ENCODE data around the gene SLC12A5. TPM values are rescaled to one million over a fixed set of nuclear protein-coding genes. Genes with fewer than 3 reads are reported as not detected.
A peak's percentile ranks its signal among the peaks of the same experiment; 100 is the strongest.

SLC12A5 gene
- total RNA-seq, 1 experiment from 2014 or later: 3.8 TPM

- no peaks in the 10 kb centered on the region for H3K9me3 ChIP-seq (replicated peaks)
- no peaks in the 10 kb centered on the region for H3K4me1 ChIP-seq
- H3K27me3 ChIP-seq: no peaks in the 10 kb centered on the region; the same call in 1 of the 2 replicates
- H3K4me3 ChIP-seq: no peak overlapping the region
- no peak overlapping the region for H3K27ac ChIP-seq
- DNase-seq: no peak
- no peaks in the 10 kb centered on the region for H3K36me3 ChIP-seq
These were observed 1.4 kb downstream of the SLC12A5 start for GRCh38 chr20:46030284-46031013.

DNA sequence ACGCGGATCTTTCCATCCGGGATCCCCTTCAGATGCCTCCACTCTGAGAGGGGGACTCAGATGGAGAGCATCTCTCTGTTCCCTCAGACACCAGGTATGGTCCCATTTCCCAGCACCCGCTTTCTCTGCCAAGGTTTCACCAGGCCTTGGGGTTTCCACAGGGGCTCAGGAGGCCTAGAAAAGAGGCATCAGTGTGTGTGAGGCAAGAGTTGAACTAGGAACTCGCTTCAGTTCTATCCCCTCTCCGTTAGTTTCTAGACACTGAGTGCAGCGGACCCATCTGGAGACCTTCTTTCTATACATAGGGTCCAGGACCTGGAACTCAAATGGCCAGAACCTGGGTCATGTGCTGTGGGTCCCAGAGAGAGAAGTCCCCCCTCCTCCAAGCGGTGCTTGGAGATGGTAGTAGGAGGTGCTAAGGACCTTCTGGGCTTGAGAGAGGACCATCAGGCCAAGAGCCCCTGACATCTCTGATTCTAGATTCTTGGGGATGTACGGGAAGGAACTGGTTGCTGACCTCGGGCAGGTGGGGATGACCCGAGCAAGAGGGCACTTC is 2.1 kb downstream of the SLC12A5 start:
- H3K27me3 ChIP-seq: no peaks in the 10 kb centered on the region; the same call in 1 of the 2 replicates
- no peaks in the 10 kb centered on the region for H3K4me1 ChIP-seq
- no peaks in the 10 kb centered on the region for H3K9me3 ChIP-seq (replicated peaks)
- H3K4me3 ChIP-seq: no peak overlapping the region
- no peaks in the 10 kb centered on the region for H3K36me3 ChIP-seq
- no peak overlapping the region for H3K27ac ChIP-seq
- DNase-seq: no peak

DNA sequence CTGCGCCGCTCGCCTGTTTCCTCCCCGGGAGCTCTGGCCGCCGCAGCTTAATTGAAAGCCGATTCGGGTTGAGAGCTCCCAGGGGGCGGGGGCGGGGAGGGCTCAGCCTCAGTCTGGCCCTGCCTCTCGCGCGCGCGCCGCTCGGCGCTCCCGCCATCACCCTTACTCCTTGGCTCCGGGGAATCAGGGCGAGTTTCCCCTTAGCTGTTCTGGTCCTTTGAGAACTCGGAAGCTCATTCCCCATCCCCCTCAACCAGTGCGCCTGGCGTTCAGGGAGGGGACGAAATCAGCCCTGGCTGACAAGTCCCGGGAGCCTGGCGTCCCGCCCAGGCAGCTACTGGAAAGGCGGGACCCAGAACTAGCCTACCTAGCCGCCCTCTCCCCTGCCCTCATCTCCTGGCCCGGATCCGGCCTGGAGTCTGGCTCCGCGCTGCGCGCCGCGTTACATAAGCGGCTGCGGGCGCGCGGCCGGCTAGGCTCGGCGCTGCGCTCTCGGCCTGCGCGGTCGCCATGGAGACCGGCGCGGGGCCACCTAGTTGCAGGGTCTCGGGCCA is 2.8 kb downstream of the SLC12A5 start:
- Histone ChIP-seq H3K4me3 (no peak overlapping the region), H3K36me3 (no peaks in the 10 kb centered on the region), H3K27me3 (no peaks in the 10 kb centered on the region; the same call in 1 of the 2 replicates), H3K9me3 (replicated peaks) (no peaks in the 10 kb centered on the region), H3K27ac (no peak overlapping the region), H3K4me1 (no peaks in the 10 kb centered on the region)
- DNase-seq: no peak

GRCh38 chr20:46034039-46034438 is 5.0 kb downstream of the SLC12A5 start:
- Histone ChIP-seq H3K4me1 (no peaks in the 10 kb centered on the region), H3K27me3 (no peaks in the 10 kb centered on the region; the same call in 1 of the 2 replicates), H3K27ac (no peak overlapping the region), H3K9me3 (replicated peaks) (no peaks in the 10 kb centered on the region), H3K36me3 (no peaks in the 10 kb centered on the region), H3K4me3 (no peak overlapping the region)
- DNase-seq: no peak

- Histone ChIP-seq H3K9me3 (replicated peaks) (no peaks in the 10 kb centered on the region), H3K27me3 (no peaks in the 10 kb centered on the region; the same call in 1 of the 2 replicates), H3K4me3 (no peak overlapping the region), H3K4me1 (no peaks in the 10 kb centered on the region), H3K36me3 (no peaks in the 10 kb centered on the region), H3K27ac (no peak overlapping the region)
- DNase-seq: no peak
These were observed 6.2 kb downstream of the SLC12A5 start for GRCh38 chr20:46035253-46035652.

- Histone ChIP-seq H3K4me3 (no peak overlapping the region), H3K36me3 (no peaks in the 10 kb centered on the region), H3K27ac (no peak overlapping the region), H3K4me1 (no peaks in the 10 kb centered on the region), H3K9me3 (replicated peaks) (no peaks in the 10 kb centered on the region), H3K27me3 (no peaks in the 10 kb centered on the region; the same call in 1 of the 2 replicates)
- DNase-seq: no peak
These were observed 6.7 kb downstream of the SLC12A5 start for GRCh38 chr20:46035713-46036112.

- no peaks in the 10 kb centered on the region for H3K9me3 ChIP-seq (replicated peaks)
- H3K4me1 ChIP-seq: no peaks in the 10 kb centered on the region
- H3K36me3 ChIP-seq: no peaks in the 10 kb centered on the region
- H3K27ac ChIP-seq: no peak overlapping the region
- DNase-seq: no peak
- H3K4me3 ChIP-seq: no peak overlapping the region
- no peaks in the 10 kb centered on the region; the same call in 1 of the 2 replicates for H3K27me3 ChIP-seq
These were observed 7.4 kb downstream of the SLC12A5 start for GRCh38 chr20:46036370-46036769.

GRCh38 chr20:46037036-46037435 is 8.0 kb downstream of the SLC12A5 start:
- DNase-seq: no peak
- H3K36me3 ChIP-seq: no peaks in the 10 kb centered on the region
- H3K4me3 ChIP-seq: no peak overlapping the region
- H3K27me3 ChIP-seq: no peaks in the 10 kb centered on the region; the same call in 1 of the 2 replicates
- H3K27ac ChIP-seq: no peak overlapping the region
- no peaks in the 10 kb centered on the region for H3K4me1 ChIP-seq
- no peaks in the 10 kb centered on the region for H3K9me3 ChIP-seq (replicated peaks)

DNA sequence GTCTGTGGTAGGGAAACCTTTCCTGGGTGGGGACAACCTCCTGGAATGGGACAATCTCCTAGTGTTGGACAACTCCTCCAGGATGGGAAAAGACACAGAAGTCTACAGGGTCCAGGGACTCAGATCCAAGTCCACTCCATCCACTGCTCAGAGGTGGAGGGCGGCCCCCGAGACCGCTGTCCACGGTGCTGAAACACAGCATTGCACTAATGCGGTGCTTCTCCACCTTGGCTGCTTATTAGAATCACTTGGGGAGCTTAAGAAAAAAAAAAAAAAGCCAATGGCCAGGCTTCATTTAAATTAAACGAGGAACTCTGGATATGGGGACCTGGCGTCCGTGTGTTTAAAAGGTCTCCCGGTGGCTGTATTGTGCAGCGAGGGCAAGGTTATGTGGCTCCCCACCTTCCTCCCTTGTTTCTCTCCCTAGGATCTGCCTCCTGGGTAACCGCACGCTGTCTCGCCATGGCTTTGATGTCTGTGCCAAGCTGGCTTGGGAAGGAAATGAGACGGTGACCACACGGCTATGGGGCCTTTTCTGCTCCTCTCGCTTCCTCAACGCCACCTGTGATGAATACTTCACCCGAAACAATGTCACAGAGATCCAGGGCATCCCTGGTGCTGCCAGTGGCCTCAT is 12.0 kb downstream of the SLC12A5 start:
- Histone ChIP-seq H3K27ac (no peak overlapping the region), H3K4me3 (no peak overlapping the region), H3K27me3 (no peaks in the 10 kb centered on the region), H3K36me3 (no peaks in the 10 kb centered on the region), H3K4me1 (no peaks in the 10 kb centered on the region), H3K9me3 (replicated peaks) (no peaks in the 10 kb centered on the region)
- peak; percentile 77 to 89 for DNase-seq

GRCh38 chr20:46043556-46043955 is 14.5 kb downstream of the SLC12A5 start:
- Histone ChIP-seq H3K4me1 (no peaks in the 10 kb centered on the region), H3K27me3 (no peaks in the 10 kb centered on the region), H3K36me3 (no peaks in the 10 kb centered on the region), H3K27ac (no peak overlapping the region), H3K4me3 (no peak overlapping the region), H3K9me3 (replicated peaks) (no peaks in the 10 kb centered on the region)
- no peak for DNase-seq

DNA sequence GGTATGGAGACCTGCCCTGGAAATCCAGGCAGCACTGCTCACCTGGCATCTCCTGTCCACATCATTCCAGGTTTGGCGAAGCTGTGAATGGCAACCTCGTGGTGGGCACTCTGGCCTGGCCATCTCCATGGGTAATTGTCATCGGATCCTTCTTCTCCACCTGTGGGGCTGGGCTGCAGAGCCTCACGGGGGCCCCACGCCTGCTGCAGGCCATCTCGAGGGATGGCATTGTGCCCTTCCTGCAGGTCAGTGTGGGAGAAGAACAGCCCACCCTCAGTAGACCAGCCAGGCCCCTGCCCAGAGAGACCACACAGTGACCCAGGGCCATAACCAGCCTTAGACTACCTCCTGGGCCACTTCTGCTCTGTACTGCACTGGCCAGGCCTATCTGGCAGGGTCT is 15.9 kb downstream of the SLC12A5 start:
- no peak for DNase-seq
- Histone ChIP-seq H3K36me3 (no peaks in the 10 kb centered on the region), H3K27me3 (no peaks in the 10 kb centered on the region), H3K4me1 (no peaks in the 10 kb centered on the region), H3K9me3 (replicated peaks) (no peaks in the 10 kb centered on the region), H3K27ac (no peak overlapping the region), H3K4me3 (no peak overlapping the region)

GRCh38 chr20:46046588-46047310 is 17.7 kb downstream of the SLC12A5 start:
- H3K27me3 ChIP-seq: no peaks in the 10 kb centered on the region
- no peak overlapping the region for H3K27ac ChIP-seq
- H3K9me3 ChIP-seq (replicated peaks): no peaks in the 10 kb centered on the region
- H3K4me3 ChIP-seq: no peak overlapping the region
- H3K36me3 ChIP-seq: no peaks in the 10 kb centered on the region
- no peak for DNase-seq
- H3K4me1 ChIP-seq: no peaks in the 10 kb centered on the region

- H3K36me3 ChIP-seq: no peaks in the 10 kb centered on the region
- no peak overlapping the region for H3K27ac ChIP-seq
- no peaks in the 10 kb centered on the region for H3K27me3 ChIP-seq
- no peaks in the 10 kb centered on the region for H3K4me1 ChIP-seq
- DNase-seq: no peak
- H3K4me3 ChIP-seq: no peak overlapping the region
- H3K9me3 ChIP-seq (replicated peaks): no peaks in the 10 kb centered on the region
These were observed 18.8 kb downstream of the SLC12A5 start for GRCh38 chr20:46047821-46048220.

DNA sequence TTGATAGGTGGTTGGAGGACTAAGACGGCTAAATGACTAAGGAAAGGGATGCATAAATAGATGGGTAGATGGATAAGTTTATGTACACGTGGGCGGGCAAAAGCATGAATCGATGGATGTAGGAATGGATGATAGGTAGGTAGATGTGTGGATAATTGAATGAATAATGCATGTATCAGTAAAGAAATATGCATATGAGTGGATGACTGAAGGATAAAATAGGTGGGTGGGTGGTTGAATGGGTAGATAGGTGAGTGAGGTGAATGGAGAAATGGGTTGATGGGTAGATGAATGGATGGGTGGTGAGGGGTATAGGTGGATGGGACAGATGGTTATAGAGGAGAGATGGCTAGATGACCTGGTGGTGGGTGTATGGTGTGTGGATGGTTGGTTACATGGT is 20.2 kb downstream of the SLC12A5 start:
- H3K9me3 ChIP-seq (replicated peaks): no peaks in the 10 kb centered on the region
- H3K4me1 ChIP-seq: no peaks in the 10 kb centered on the region
- no peak for DNase-seq
- H3K4me3 ChIP-seq: no peak overlapping the region
- no peaks in the 10 kb centered on the region for H3K36me3 ChIP-seq
- no peaks in the 10 kb centered on the region for H3K27me3 ChIP-seq
- no peak overlapping the region for H3K27ac ChIP-seq

GRCh38 chr20:46049815-46050214 is 20.8 kb downstream of the SLC12A5 start:
- no peaks in the 10 kb centered on the region for H3K4me1 ChIP-seq
- H3K9me3 ChIP-seq (replicated peaks): no peaks in the 10 kb centered on the region
- no peaks in the 10 kb centered on the region for H3K27me3 ChIP-seq
- H3K27ac ChIP-seq: no peak overlapping the region
- no peak for DNase-seq
- H3K4me3 ChIP-seq: no peak overlapping the region
- no peaks in the 10 kb centered on the region for H3K36me3 ChIP-seq

Data from SJCRH30 (cell line).